Gastrocnemius medialis (tissue), 4 donors: ENCODE results near the gene DGCR2. TPM values are rescaled to one million over a fixed set of nuclear protein-coding genes. Genes with fewer than 3 reads are reported as not detected.

Experiments used
- ATAC-seq, 2 donors: fragments of 150-250 bp; one replicate each; pipeline ENCODE4 v1.9.1; 2016
- DNase-seq, 2 donors: peaks; one replicate each; pipeline ENCODE4 v3.0.0-alpha.2; 2019
- H3K27ac ChIP-seq, 4 donors: fragments of 200-600 bp; sonication (generic); 1 replicate in 1 of 4; 2 replicates in 3 of 4; pipeline ENCODE4 v1.5.1; 2016 to 2018; ENCODE audit warnings: mild to moderate bottlenecking in 2 of 4, moderate library complexity in 1 of 4
- H3K27me3 ChIP-seq, 3 donors: fragments of 200-600 bp; sonication (generic) in 2 of 3; 1 replicate in 1 of 3; 2 replicates in 2 of 3; pipeline versions ENCODE4 v1.5.1 to v1.6.0; 2016 to 2019; ENCODE audit warnings: mild to moderate bottlenecking in 1 of 3, moderate library complexity in 1 of 3
- H3K36me3 ChIP-seq, 2 donors: fragments of 200-600 bp; sonication (generic) in 1 of 2; one replicate each; pipeline ENCODE4 v1.5.1; 2017 to 2018
- H3K4me1 ChIP-seq, 2 donors: fragments of 200-600 bp; sonication (generic) in 1 of 2; one replicate each; pipeline ENCODE4 v1.5.1; 2016 to 2017; ENCODE audit warnings: mild to moderate bottlenecking in 2 of 2
- H3K4me3 ChIP-seq, 4 donors: fragments of 200-600 bp; sonication (generic) in 3 of 4; 1 replicate in 1 of 4; 2 replicates in 3 of 4; pipeline ENCODE4 v1.5.1; 2016 to 2019; ENCODE audit warnings: mild to moderate bottlenecking in 2 of 4
- H3K9me3 ChIP-seq, 3 donors: fragments of 200-600 bp; sonication (generic) in 2 of 3; 1 replicate in 1 of 3; 2 replicates in 2 of 3; pipeline ENCODE4 v1.5.1; 2016 to 2019
- CTCF ChIP-seq, 5 experiments: fragments of 450-650 bp in 3 of 5; fragments of 200-600 bp in 2 of 5; sonication (generic) in 2 of 5; IDR thresholded peaks in 4 of 5; conservative IDR thresholded peaks in 1 of 5; 1 replicate in 4 of 5; 2 replicates in 1 of 5; pipeline ENCODE4 v1.5.1; 2016 to 2019; ENCODE audit warnings: antibody characterized with exemption in 5 of 5, mild to moderate bottlenecking in 3 of 5, moderate library complexity in 3 of 5
- POLR2A ChIP-seq, 2 donors: fragments of 450-650 bp; IDR thresholded peaks; one replicate each; pipeline ENCODE4 v1.6.1; 2017; ENCODE audit warnings: antibody characterized with exemption in 2 of 2, mild to moderate bottlenecking in 2 of 2, moderate library complexity in 2 of 2
- in situ Hi-C, 4 donors: fragments of 200-750 bp; cut with MboI; loops; one replicate each; pipeline versions ENCODE4 v1.15.0 to v1.8.0; 2017; ENCODE audit warnings: low sequenced_read_pairs in 4 of 4
- intact Hi-C: fragments of 100-400 bp; cut with DNase I; formaldehyde crosslinking; loops from one replicate; pipeline ENCODE4 v1.15.1; 2023; ENCODE audit warnings: low total_unique reads
- total RNA-seq, 4 donors: library from RNA; depleted of rRNA; stranded (reverse); fragments of >200 nt; gene quantifications; one replicate each; pipeline versions ENCODE4 v1.1.0 to v1.2.3, GENCODE V29; 2016

DGCR2 gene
- total RNA-seq, 4 donors from 2014 or later = 30.0 to 72.7 (median 43.5) TPM

- no peak for TF ChIP-seq POLR2A (IDR thresholded peaks at IDR 0.05)
- TF ChIP-seq CTCF (IDR thresholded peaks at IDR 0.05 in 4 of 5, conservative IDR thresholded peaks at IDR 0.05 in 1 of 5) = no peak
- DNase-seq = no peak
- intact Hi-C loops (loop anchor here (1.0 to 5.0 kb wide), 3 partner anchors 12 to 183 kb away; partner anchors contain the start of genes CLTCL1 and ESS2), in situ Hi-C loops (no loop called here)
- no peak for ATAC-seq
- Histone ChIP-seq H3K27ac (peak overlapping the region; percentile 78 to 90 (median 82)), H3K36me3 (no peaks in the 10 kb centered on the region), H3K4me3 (no peak overlapping the region), H3K9me3 (no peaks in the 10 kb centered on the region), H3K27me3 (no peaks in the 10 kb centered on the region), H3K4me1 (peaks cover 71 to 83% of the 10 kb centered on the region in 2 donors)
Observed at GRCh38 chr22:19108807-19109197, 13.4 kb downstream of the DGCR2 start.

- DNase-seq (no peak), ATAC-seq (no peak)
- Histone ChIP-seq H3K27me3 (no peaks in the 10 kb centered on the region), H3K27ac (peak overlapping the region; percentile 31 to 90 (median 80)), H3K36me3 (no peaks in the 10 kb centered on the region), H3K9me3 (no peaks in the 10 kb centered on the region), H3K4me3 (no peak overlapping the region), H3K4me1 (peaks cover 78 to 80% of the 10 kb centered on the region in 2 donors)
- TF ChIP-seq POLR2A (IDR thresholded peaks at IDR 0.05) = no peak
- TF ChIP-seq CTCF (IDR thresholded peaks at IDR 0.05 in 4 of 5, conservative IDR thresholded peaks at IDR 0.05 in 1 of 5) = no peak
- intact Hi-C loops (loop anchor here (5.0 kb wide), 1 partner anchor 185 kb away; the partner anchor contains the start of gene CLTCL1), in situ Hi-C loops (no loop called here)
Observed at GRCh38 chr22:19107730-19108074, 14.5 kb downstream of the DGCR2 start.

GRCh38 chr22:19106886-19107729 lies 15.1 kb downstream of the DGCR2 start:
- Histone ChIP-seq H3K9me3 (no peaks in the 10 kb centered on the region), H3K36me3 (no peaks in the 10 kb centered on the region), H3K27me3 (no peaks in the 10 kb centered on the region), H3K4me3 (no peak overlapping the region), H3K27ac (peak overlapping the region in 2 of 4 donors; percentile 82 to 90), H3K4me1 (peaks cover 79 to 80% of the 10 kb centered on the region in 2 donors)
- intact Hi-C loops (loop anchor here (5.0 kb wide), 1 partner anchor 185 kb away; the partner anchor contains the start of gene CLTCL1), in situ Hi-C loops (no loop called here)
- DNase-seq (no peak), ATAC-seq (no peak)
- no peak for TF ChIP-seq CTCF (IDR thresholded peaks at IDR 0.05 in 4 of 5, conservative IDR thresholded peaks at IDR 0.05 in 1 of 5)
- no peak for TF ChIP-seq POLR2A (IDR thresholded peaks at IDR 0.05)

- H3K4me1 ChIP-seq = peaks cover 76 to 79% of the 10 kb centered on the region in 2 donors
- TF ChIP-seq CTCF (IDR thresholded peaks at IDR 0.05 in 4 of 5, conservative IDR thresholded peaks at IDR 0.05 in 1 of 5) (peak in 2 of 5 experiments; percentile 36 to 39), POLR2A (IDR thresholded peaks at IDR 0.05) (no peak)
- H3K36me3 ChIP-seq = no peaks in the 10 kb centered on the region
- H3K27ac ChIP-seq = peak overlapping the region; percentile 74 to 90 (median 81)
- no peak overlapping the region for H3K4me3 ChIP-seq
- no peaks in the 10 kb centered on the region for H3K27me3 ChIP-seq
- intact Hi-C loops (loop anchor here (5.0 kb wide), 1 partner anchor 186 kb away; the partner anchor contains the start of gene CLTCL1), in situ Hi-C loops (no loop called here)
- no peaks in the 10 kb centered on the region for H3K9me3 ChIP-seq
- DNase-seq (peak in 1 of 2 donors; percentile 41), ATAC-seq (no peak)
Observed at GRCh38 chr22:19105867-19106802, 16.1 kb downstream of the DGCR2 start.
